ENCODE measurements around the gene USP48.
A peak's percentile ranks its signal among the peaks of the same experiment; 100 is the strongest.
"Not testable (repeated sequence)": the region's sequence is repeated elsewhere in the genome, so short reads cannot be mapped to it uniquely, and the experiment has no call there.

USP48 gene

DNA sequence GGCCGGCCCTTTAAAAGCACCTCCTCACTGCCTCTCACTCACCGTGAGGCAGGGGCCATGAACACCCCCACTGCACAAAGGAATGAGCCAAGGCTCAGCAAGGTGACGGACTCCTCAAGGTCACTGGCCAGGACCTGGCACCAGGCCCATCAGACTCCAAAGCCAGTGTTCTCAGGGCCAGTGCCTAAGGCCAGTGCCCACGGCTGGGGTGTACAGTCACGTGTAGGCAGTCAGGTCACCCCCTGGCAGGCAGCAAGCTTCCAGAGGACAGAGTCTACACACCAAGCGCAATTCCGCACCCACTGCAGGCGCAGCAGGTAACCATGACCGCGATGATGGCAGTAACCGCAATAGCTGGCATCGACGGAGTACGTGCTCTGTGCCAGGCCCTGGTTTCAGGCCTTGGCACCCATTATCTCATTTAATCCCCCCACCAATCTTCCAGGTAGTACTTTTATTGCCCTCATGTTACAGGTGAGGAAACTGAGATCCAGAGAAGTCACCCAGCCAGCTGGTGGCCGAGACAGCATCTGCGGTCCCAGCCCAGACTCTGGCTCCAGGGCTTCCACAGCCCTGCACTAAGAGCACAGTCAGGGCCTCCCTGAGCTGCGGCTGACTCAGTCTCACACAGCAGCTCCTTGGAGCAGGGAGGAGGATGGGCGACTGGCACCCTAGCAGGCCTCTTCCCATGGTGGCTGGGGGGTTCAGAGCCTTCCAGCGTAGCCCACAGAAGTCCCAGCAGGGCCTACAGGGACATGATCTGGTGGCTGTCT, 140.8 kb downstream of the USP48 start:
- DNase-seq (ENCODE audit: insufficient read length, low spot score) = no peak
- no peak for TF ChIP-seq POLR2A (IDR thresholded peaks at IDR 0.05; ENCODE audit: low read depth, low read length)
- FAIRE-seq = no peak

GRCh38 chr1:21641537-21641936, 141.4 kb downstream of the USP48 start:
- FAIRE-seq (no peak), DNase-seq (ENCODE audit: insufficient read length, low spot score) (no peak)
- TF ChIP-seq POLR2A (IDR thresholded peaks at IDR 0.05; ENCODE audit: low read depth, low read length) = no peak

DNA sequence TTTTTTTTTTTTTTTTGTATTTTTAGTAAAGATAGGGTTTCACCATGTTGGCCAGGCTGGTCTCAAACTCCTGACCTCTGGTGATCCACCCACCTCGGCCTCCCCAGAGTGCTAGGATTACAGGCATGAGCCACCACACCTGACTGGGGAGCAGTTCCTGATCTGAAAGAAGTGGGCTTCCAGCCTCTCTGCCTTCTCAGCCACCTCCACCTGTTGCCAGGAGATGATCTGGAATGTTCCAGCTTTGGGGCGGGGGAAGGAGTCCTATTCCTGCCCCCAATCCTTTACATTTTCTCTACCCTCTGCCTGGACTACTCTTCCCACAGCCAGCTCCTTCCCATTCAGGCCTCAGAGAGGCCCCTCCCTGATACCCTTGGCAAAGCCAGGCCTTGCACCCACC, 141.9 kb downstream of the USP48 start:
- FAIRE-seq (no peak), DNase-seq (ENCODE audit: insufficient read length, low spot score) (no peak)
- no peak for TF ChIP-seq POLR2A (IDR thresholded peaks at IDR 0.05; ENCODE audit: low read depth, low read length)

DNA sequence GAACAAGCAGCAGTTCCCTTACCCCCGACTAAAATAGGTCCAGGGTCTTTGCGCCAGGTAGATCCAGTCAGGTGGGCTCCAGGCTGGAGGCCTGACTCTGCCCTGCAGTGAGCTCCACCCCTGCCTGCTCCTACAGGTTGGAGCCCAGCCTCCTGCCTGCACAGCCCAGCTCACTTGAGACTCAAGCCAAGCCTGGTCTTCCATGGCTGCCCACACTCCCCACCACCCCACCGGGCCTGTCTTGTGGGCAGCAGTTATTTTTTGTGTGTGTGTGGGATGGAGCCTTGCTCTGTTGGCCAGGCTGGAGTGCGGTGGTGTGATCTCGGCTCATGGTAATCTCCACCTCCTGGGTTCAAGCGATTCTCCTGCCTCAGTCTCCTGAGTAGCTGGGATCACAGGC, 142.3 kb downstream of the USP48 start:
- no peak for TF ChIP-seq POLR2A (IDR thresholded peaks at IDR 0.05; ENCODE audit: low read depth, low read length)
- DNase-seq (ENCODE audit: insufficient read length, low spot score) = no peak
- FAIRE-seq = no peak

DNA sequence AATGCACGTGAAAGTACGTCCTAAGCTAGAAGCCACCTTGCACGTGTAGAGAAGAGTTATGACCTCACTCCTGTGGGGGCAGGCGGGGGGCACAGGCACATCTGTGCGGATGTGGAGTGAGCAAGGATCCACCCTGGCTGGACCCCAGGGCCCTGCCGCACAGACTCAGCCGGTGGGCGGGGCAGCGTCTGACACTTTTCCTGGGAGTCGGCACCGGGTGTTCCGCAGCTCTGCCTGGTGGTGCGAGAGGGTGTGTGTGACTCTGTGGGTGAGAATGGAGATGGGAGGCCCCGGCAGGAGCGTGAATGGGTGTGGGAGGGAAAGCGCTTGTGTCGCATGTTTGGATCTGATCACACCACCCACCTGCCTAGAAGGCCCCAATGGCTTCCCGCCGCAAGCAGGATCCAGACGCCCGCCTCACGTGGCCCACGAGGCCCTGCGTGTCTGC, 143.3 kb downstream of the USP48 start:
- FAIRE-seq = no peak

GRCh38 chr1:21638531-21639341, 144.2 kb downstream of the USP48 start:
- TF ChIP-seq POLR2A (IDR thresholded peaks at IDR 0.05; ENCODE audit: low read depth, low read length) = no peak
- FAIRE-seq = no peak
- peak; percentile 50 for DNase-seq (ENCODE audit: insufficient read length, low spot score)

More for the DNA sequence above, 143.3 kb downstream of the USP48 start:
- no peak for TF ChIP-seq POLR2A (IDR thresholded peaks at IDR 0.05; ENCODE audit: low read depth, low read length)
- DNase-seq (ENCODE audit: insufficient read length, low spot score) = no peak

DNA sequence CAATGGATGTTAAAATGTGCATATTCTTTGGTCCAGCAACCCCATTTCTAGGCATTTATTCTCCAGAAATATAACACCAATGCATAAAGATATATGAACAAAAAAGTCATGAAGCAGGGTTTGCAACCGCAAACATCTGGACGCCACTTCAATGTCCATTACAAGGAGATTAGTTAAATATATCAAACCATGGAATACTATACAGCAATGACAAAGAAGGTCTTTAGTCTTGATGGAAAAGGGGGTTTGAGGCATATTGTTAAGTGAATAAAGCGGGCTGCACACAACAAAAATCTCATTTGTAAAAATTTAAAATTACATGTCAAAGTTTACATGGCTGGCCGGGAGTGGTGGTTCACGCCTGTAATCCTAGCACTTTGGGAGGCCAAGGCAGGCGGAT, 145.4 kb downstream of the USP48 start:
- FAIRE-seq (no peak), DNase-seq (ENCODE audit: insufficient read length, low spot score) (no peak)
- no peak for TF ChIP-seq POLR2A (IDR thresholded peaks at IDR 0.05; ENCODE audit: low read depth, low read length)

DNA sequence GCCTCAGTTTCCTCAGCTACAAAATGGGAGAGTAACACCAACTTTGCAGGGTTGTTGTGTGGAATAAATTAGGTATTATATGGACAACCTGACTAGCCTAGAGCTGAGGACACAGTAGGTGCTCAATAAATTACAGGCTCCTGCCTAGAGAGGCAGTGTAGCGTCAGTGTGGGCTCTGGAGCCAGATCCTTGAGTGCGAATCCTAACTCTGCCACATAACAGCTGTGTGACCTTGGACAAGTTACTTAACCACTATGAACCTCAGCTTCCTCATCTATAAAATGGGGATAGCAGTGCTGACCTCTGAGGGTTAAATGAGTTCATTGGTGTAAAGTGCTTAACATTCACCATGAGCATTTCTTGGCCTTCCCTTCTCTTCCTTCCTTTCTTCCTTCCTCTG, 146.9 kb downstream of the USP48 start:
- TF ChIP-seq POLR2A (IDR thresholded peaks at IDR 0.05; ENCODE audit: low read depth, low read length) = no peak
- FAIRE-seq (no peak), DNase-seq (ENCODE audit: insufficient read length, low spot score) (no peak)

DNA sequence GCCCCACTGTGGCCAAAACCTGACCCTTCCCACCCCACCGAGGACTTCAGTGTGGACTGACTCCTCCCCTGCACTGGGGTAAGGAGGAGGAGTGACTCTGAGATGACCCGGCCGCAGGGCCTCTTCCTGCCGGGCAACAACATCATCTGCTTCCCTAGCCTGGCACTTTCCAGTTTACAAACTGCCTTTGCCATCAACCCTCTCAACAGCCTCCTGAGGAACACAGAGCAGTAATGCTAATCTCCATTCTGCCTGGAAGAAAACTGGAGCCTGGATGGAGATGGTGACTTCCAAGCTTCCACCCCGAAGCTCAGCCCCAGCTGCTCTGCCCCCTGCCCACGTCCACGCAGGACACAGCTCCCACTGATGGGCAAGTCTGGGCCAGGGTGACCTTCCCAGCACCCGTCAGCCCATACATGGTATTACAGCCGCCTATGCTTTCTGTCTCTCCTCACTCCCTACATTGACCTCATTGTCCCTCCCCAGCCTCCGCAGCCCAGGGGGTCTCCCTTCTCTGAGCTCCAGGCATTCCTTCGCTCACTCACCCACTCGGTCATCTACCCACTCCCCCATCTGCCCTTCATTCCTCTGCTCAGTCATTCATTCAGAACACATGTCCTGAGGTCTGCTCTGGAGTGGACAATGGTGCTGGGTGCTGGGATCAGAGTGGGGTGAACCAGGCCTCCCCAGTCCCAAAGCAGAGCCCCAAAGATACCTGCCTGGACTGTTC, 148.0 kb downstream of the USP48 start:
- DNase-seq (ENCODE audit: insufficient read length, low spot score) (no peak), FAIRE-seq (no peak)
- TF ChIP-seq POLR2A (IDR thresholded peaks at IDR 0.05; ENCODE audit: low read depth, low read length) = no peak

- DNase-seq (ENCODE audit: insufficient read length, low spot score) (no peak), FAIRE-seq (no peak)
- TF ChIP-seq POLR2A (IDR thresholded peaks at IDR 0.05; ENCODE audit: low read depth, low read length) = no peak
Measured at GRCh38 chr1:21633992-21634805, 148.8 kb downstream of the USP48 start.

GRCh38 chr1:21633141-21633755, 149.7 kb downstream of the USP48 start:
- TF ChIP-seq POLR2A (IDR thresholded peaks at IDR 0.05; ENCODE audit: low read depth, low read length) = no peak
- DNase-seq (ENCODE audit: insufficient read length, low spot score) (no peak), FAIRE-seq (no peak)

GRCh38 chr1:21631944-21632887, 150.7 kb downstream of the USP48 start:
- TF ChIP-seq POLR2A (IDR thresholded peaks at IDR 0.05; ENCODE audit: low read depth, low read length) = no peak
- no peak for DNase-seq (ENCODE audit: insufficient read length, low spot score)
- no peak for FAIRE-seq

DNA sequence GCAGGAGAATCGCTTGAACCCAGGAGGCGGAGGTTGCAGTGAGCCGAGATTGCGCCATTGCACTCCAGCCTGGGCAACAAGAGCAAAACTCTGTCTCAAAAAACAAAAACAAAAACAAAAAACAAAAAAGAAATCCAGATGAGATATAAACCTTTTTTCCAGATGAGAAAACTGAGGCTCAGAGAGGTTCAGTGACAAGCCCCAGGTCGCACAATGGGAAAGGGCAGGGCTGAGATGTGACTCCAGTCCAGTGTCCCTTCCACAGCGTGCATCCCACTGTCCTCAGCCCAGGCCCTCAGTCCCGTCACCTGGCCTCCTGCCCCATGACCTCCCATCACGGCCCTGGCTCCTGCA, 151.4 kb downstream of the USP48 start:
- not testable (repeated sequence) for FAIRE-seq; DNase-seq (ENCODE audit: insufficient read length, low spot score)

All from H54 (cell line).